Smooth muscle cell of the umbilical artery (primary cell): ENCODE results near the gene GAREM1. TPM values are rescaled to one million over a fixed set of nuclear protein-coding genes. Genes with fewer than 3 reads are reported as not detected.

Experiments
- total RNA-seq: library from RNA; depleted of rRNA; stranded (reverse); fragments of >200 nt; gene quantifications from 2 replicates; pipeline ENCODE4 v1.2.3, GENCODE V29; 2014

Gene GAREM1
- total RNA-seq: 3.0 and 5.1 TPM in 2 replicates

DNA sequence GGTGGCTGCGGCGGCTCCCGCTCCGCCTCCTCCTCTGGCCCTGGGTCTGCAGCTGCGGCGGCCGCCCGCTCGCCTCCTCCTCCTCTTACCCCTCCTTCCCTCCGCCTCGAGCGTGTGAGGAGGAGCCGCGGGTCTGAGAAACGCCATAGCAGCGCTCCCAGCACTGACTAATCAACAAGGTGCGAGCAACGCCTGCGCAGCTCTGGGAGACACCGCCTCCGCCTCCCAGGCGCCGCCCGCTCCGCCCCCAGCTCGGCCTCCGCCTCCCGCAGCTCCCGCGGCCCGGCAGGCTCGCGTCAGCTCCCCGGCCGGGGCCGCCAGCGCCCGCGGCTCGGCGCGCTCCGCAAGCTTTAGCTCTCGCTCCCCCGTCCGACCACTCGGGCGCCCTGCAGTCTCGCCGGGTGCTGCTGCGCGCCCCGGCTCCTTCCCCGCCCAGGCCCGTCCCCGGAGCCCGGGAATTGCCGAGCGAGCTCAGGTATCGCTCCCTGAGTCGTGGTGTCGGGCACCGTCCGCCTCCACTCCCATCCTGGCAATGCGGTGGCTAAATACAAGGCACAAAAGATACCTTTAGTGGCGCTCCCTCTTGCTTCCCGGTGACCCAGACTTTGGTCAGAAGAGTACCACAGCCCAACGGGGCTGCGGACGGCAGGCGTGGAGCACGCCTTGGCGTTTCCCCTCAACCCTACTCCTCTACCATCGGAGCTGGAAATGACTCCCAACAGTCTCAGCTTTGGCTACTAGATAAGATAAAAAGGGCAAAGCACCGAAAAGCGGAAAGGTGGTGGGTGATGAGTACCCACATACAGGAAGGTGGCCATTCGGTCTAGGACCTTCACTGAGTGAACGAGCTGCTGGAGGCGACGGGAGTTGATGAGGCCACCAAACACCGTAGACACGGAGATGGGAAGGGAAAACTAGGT lies at the start of gene GAREM1:
Gene GAREM1, minus strand, starts transcription at position 169 of the 920 bp plus-strand sequence. CDS start 454 bp downstream, outside the sequence.

